ENCODE measurements around the gene STK10.
"Not testable (repeated sequence)": the region's sequence is repeated elsewhere in the genome, so short reads cannot be mapped to it uniquely, and the experiment has no call there.

STK10 gene

GRCh38 chr5:172209714-172210113, 21.7 kb upstream of the STK10 start:
- Histone ChIP-seq H3K9me3 (ENCODE audit: insufficient read depth, low read length) (no peaks in the 10 kb centered on the region), H2AFZ (ENCODE audit: low read depth, low read length) (no peak overlapping the region), H3K4me3 (ENCODE audit: low read length) (no peak overlapping the region), H3K4me2 (ENCODE audit: low read length) (no peak overlapping the region), H3K79me2 (ENCODE audit: low read length) (no peaks in the 10 kb centered on the region), H3K4me1 (ENCODE audit: low read length) (no peaks in the 10 kb centered on the region), H3K9ac (ENCODE audit: low read length) (no peak overlapping the region), H4K20me1 (ENCODE audit: insufficient read depth, low read length) (no peaks in the 10 kb centered on the region), H3K27me3 (ENCODE audit: low read depth, low read length) (no peaks in the 10 kb centered on the region), H3K27ac (ENCODE audit: low read length) (no peak overlapping the region), H3K36me3 (replicated peaks; ENCODE audit: low read depth, low read length) (peaks cover 22% of the 10 kb centered on the region)
- TF ChIP-seq CTCF (IDR thresholded peaks at IDR 0.05; ENCODE audit: low read depth, low read length) = no peak
- TF ChIP-seq EZH2phosphoT487 (IDR thresholded peaks at IDR 0.05; ENCODE audit: low read depth) = no peak

- Histone ChIP-seq H3K27me3 (ENCODE audit: low read depth, low read length) (no peaks in the 10 kb centered on the region), H3K36me3 (replicated peaks; ENCODE audit: low read depth, low read length) (peaks cover 15% of the 10 kb centered on the region), H3K4me1 (ENCODE audit: low read length) (no peaks in the 10 kb centered on the region), H3K4me3 (ENCODE audit: low read length) (no peak overlapping the region), H3K79me2 (ENCODE audit: low read length) (no peaks in the 10 kb centered on the region), H3K4me2 (ENCODE audit: low read length) (no peak overlapping the region), H4K20me1 (ENCODE audit: insufficient read depth, low read length) (no peaks in the 10 kb centered on the region), H3K9ac (ENCODE audit: low read length) (no peak overlapping the region), H3K9me3 (ENCODE audit: insufficient read depth, low read length) (no peaks in the 10 kb centered on the region), H3K27ac (ENCODE audit: low read length) (no peak overlapping the region), H2AFZ (ENCODE audit: low read depth, low read length) (no peak overlapping the region)
- TF ChIP-seq EZH2phosphoT487 (IDR thresholded peaks at IDR 0.05; ENCODE audit: low read depth) = no peak
- no peak for TF ChIP-seq CTCF (IDR thresholded peaks at IDR 0.05; ENCODE audit: low read depth, low read length)
Observed at GRCh38 chr5:172207511-172207910, 19.5 kb upstream of the STK10 start.

- H3K4me2 ChIP-seq (ENCODE audit: low read length) = not testable (repeated sequence)
Observed at GRCh38 chr5:172205984-172206383, 18.0 kb upstream of the STK10 start.

GRCh38 chr5:172200476-172200875, 12.5 kb upstream of the STK10 start:
- H3K4me1 ChIP-seq (ENCODE audit: low read length) = peaks cover 28% of the 10 kb centered on the region
- no peaks in the 10 kb centered on the region for H3K27me3 ChIP-seq (ENCODE audit: low read depth, low read length)
- H3K4me2 ChIP-seq (ENCODE audit: low read length) = peak overlapping the region; percentile 78
- no peaks in the 10 kb centered on the region for H3K9me3 ChIP-seq (ENCODE audit: insufficient read depth, low read length)
- H3K9ac ChIP-seq (ENCODE audit: low read length) = peak overlapping the region; percentile 3; the same call in 1 of the 2 replicates
- peak overlapping the region; percentile 63 for H3K27ac ChIP-seq (ENCODE audit: low read length)
- H2AFZ ChIP-seq (ENCODE audit: low read depth, low read length) = peak overlapping the region; percentile 67; the same call in 1 of the 2 replicates
- H3K36me3 ChIP-seq (replicated peaks; ENCODE audit: low read depth, low read length) = no peaks in the 10 kb centered on the region
- TF ChIP-seq CTCF (IDR thresholded peaks at IDR 0.05; ENCODE audit: low read depth, low read length) (no peak), EZH2phosphoT487 (IDR thresholded peaks at IDR 0.05; ENCODE audit: low read depth) (no peak)
- peak overlapping the region; percentile 70 for H3K4me3 ChIP-seq (ENCODE audit: low read length)
- no peaks in the 10 kb centered on the region for H3K79me2 ChIP-seq (ENCODE audit: low read length)
- H4K20me1 ChIP-seq (ENCODE audit: insufficient read depth, low read length) = no peaks in the 10 kb centered on the region

More at GRCh38 chr5:172205984-172206383, 18.0 kb upstream of the STK10 start:
- not testable (repeated sequence) for H3K27me3 ChIP-seq (ENCODE audit: low read depth, low read length); H3K9me3 ChIP-seq (ENCODE audit: insufficient read depth, low read length); H3K27ac ChIP-seq (ENCODE audit: low read length); H3K4me1 ChIP-seq (ENCODE audit: low read length); H4K20me1 ChIP-seq (ENCODE audit: insufficient read depth, low read length); H3K4me3 ChIP-seq (ENCODE audit: low read length); H3K9ac ChIP-seq (ENCODE audit: low read length); H3K79me2 ChIP-seq (ENCODE audit: low read length); H3K36me3 ChIP-seq (replicated peaks; ENCODE audit: low read depth, low read length); H2AFZ ChIP-seq (ENCODE audit: low read depth, low read length)

All from OCI-LY3 (cell line).